Chondrocyte (in vitro differentiated cells): Measurements from ENCODE around the gene HIVEP1. TPM values are rescaled to one million over a fixed set of nuclear protein-coding genes. Genes with fewer than 3 reads are reported as not detected.

Experiments used
- DNase-seq: peaks from one replicate; pipeline ENCODE4 v3.0.0; 2021; ENCODE audit warnings: mixed read lengths, low spot score
- H3K27ac Mint-ChIP-seq: one replicate; pipeline ENCODE4 v1.8.0; 2021; ENCODE audit warnings: mild to moderate bottlenecking, moderate library complexity, mixed read lengths; ENCODE audit not compliant: unreplicated experiment
- H3K27me3 Mint-ChIP-seq: 2 replicates; pipeline ENCODE4 v1.8.0; 2021; ENCODE audit warnings: low read depth, mixed read lengths
- H3K36me3 Mint-ChIP-seq: 2 replicates; pipeline ENCODE4 v1.8.0; 2021; ENCODE audit warnings: low read depth, mixed read lengths
- H3K4me1 Mint-ChIP-seq: 2 replicates; pipeline ENCODE4 v1.8.0; 2021; ENCODE audit warnings: low read depth, mild to moderate bottlenecking, mixed read lengths
- H3K4me3 Mint-ChIP-seq: one replicate; pipeline ENCODE4 v1.8.0; 2021; ENCODE audit warnings: mild to moderate bottlenecking, moderate library complexity, mixed read lengths; ENCODE audit not compliant: unreplicated experiment
- H3K9me3 Mint-ChIP-seq: 2 replicates; pipeline ENCODE4 v1.8.0; 2021; ENCODE audit warnings: low read depth, mixed read lengths
- total RNA-seq: library from RNA; stranded (reverse); gene quantifications from 3 replicates; pipeline ENCODE4 v1.2.1, GENCODE V29; 2021
- TF ChIP-seq, protein P1 (sequence below): fragments of 200-600 bp; sonication (generic); IDR thresholded peaks from 2 replicates; pipeline ENCODE4 v1.5.0; 2021; ENCODE audit warnings: antibody characterized with exemption, mild to moderate bottlenecking, moderate library complexity

The HIVEP1 gene
- total RNA-seq, 1 donor from 2014 or later: 49.7 TPM

DNA sequence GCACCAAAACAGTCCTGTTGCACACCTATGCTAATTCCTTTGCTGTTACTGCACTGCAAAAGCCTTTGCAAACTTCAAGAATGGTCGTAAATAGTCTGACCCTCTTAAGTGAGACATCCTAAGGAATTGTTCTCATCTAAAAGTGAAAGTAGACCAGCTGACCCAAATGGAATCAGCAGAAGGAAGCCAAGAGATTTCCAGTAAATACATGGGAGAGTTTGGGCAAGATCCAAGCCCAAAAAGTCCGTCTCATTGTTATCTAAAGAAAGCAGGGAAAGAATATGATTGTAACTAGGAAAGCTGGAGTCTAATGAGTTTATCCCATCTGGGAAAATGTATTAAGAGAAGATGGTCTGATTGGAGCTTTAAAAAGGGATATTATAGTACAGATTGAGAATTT is 43.0 kb upstream of the HIVEP1 start:
- no peaks in the 10 kb centered on the region for H3K27me3 Mint-ChIP-seq
- H3K4me1 Mint-ChIP-seq: peaks cover 52% of the 10 kb centered on the region
- no peaks in the 10 kb centered on the region for H3K9me3 Mint-ChIP-seq
- TF ChIP-seq, protein P1, sequence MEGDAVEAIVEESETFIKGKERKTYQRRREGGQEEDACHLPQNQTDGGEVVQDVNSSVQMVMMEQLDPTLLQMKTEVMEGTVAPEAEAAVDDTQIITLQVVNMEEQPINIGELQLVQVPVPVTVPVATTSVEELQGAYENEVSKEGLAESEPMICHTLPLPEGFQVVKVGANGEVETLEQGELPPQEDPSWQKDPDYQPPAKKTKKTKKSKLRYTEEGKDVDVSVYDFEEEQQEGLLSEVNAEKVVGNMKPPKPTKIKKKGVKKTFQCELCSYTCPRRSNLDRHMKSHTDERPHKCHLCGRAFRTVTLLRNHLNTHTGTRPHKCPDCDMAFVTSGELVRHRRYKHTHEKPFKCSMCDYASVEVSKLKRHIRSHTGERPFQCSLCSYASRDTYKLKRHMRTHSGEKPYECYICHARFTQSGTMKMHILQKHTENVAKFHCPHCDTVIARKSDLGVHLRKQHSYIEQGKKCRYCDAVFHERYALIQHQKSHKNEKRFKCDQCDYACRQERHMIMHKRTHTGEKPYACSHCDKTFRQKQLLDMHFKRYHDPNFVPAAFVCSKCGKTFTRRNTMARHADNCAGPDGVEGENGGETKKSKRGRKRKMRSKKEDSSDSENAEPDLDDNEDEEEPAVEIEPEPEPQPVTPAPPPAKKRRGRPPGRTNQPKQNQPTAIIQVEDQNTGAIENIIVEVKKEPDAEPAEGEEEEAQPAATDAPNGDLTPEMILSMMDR: no peak
- DNase-seq: no peak
- H3K4me3 Mint-ChIP-seq: peak overlapping the region; percentile 5
- H3K36me3 Mint-ChIP-seq: no peaks in the 10 kb centered on the region
- peak overlapping the region; percentile 58 for H3K27ac Mint-ChIP-seq

DNA sequence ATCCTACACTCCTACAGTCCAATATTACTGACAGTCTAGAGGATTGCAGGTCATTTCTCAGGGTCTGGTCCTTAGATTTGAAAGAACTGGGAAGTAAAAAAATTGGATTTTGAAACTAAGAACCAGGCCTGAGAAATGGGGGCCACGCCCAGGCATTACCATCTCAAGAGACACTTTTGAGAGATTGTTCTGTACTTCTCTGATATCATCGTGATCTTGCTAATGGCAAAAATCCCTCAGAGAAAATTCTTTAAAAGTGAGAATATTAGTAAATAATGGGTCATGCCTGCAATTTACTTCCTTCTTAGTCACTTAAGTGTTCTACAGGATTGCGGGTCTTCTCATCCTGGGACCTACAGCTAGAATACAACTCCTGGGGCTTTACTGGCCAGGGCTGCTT is 42.0 kb upstream of the HIVEP1 start:
- Mint-ChIP-seq H3K27me3 (no peaks in the 10 kb centered on the region), H3K4me1 (peaks cover 61% of the 10 kb centered on the region), H3K9me3 (peaks cover 3% of the 10 kb centered on the region)

DNA sequence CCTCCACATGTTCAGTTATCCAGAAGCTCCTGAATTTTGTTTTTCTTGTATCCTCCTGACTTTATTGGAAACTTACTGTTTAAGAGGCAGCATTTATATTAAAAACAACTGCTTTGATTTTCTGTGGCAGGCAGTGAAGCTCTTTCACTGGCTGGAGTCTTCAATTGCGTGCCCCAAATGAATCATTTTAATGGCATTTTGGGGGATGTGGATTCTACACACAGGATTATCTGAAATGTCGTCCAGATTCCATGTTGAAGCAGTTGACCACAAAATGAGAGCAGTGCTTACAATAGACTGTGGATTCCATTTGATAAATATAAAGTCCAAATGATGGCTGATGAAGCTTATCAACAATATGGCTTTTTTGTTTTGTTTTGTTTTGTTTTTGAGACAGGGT is 41.0 kb upstream of the HIVEP1 start:
- Mint-ChIP-seq H3K4me3 (no peak overlapping the region), H3K27ac (peak overlapping the region; percentile 86), H3K27me3 (no peaks in the 10 kb centered on the region), H3K36me3 (no peaks in the 10 kb centered on the region), H3K4me1 (peaks cover 66% of the 10 kb centered on the region), H3K9me3 (peaks cover 3% of the 10 kb centered on the region)
- no peak for DNase-seq
- TF ChIP-seq, protein P1: no peak

More for the DNA sequence above, 42.0 kb upstream of the HIVEP1 start:
- no peak for DNase-seq
- Mint-ChIP-seq H3K27ac (peak overlapping the region; percentile 86), H3K36me3 (no peaks in the 10 kb centered on the region), H3K4me3 (no peak overlapping the region)
- TF ChIP-seq, protein P1: no peak

DNA sequence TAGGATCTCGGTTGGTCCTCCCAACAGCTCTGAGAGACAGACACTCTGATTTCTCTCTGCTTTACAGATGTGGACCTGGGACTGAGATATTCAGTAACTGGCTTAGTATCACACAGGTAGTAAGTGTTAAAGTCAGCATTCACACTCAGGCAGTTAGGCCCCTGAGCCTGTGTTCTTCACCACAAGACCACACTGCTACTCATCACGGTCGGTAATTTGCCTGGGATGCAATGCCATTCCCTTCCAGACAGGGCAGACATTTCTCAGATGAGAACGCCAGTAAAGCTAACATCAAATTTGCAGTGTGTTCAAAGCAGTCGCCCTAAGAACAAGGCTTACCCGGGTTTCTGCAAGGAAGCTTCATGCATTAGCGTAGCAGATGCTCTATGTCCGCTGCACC is 39.8 kb upstream of the HIVEP1 start:
- Mint-ChIP-seq H3K4me1 (peaks cover 66% of the 10 kb centered on the region), H3K27me3 (no peaks in the 10 kb centered on the region), H3K9me3 (peaks cover 3% of the 10 kb centered on the region), H3K36me3 (no peaks in the 10 kb centered on the region), H3K27ac (no peak overlapping the region), H3K4me3 (no peak overlapping the region)
- TF ChIP-seq, protein P1: no peak
- DNase-seq: no peak

DNA sequence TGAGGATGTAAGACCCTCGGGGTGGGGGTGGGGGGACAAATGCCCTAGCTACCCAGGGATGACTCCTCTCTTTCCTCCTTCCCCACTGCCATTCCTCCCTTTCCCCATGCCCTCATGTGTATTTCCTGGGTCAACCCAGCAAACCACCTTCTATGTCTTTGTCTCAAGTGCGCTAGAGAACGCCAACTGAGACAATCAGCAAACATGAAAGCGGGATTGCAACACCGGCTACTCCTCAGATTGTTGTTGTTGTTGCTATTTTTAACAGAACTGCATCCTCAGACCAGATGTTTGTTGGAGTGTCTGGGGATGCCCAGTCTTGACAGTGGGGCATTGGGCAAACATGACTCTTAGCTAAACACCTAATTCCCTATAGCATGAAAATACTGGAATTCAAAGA is 39.3 kb upstream of the HIVEP1 start:
- Mint-ChIP-seq H3K27ac (no peak overlapping the region), H3K36me3 (no peaks in the 10 kb centered on the region), H3K9me3 (peaks cover 3% of the 10 kb centered on the region), H3K27me3 (no peaks in the 10 kb centered on the region), H3K4me1 (peaks cover 66% of the 10 kb centered on the region), H3K4me3 (no peak overlapping the region)
- TF ChIP-seq, protein P1: no peak
- no peak for DNase-seq
